Measurements from ENCODE around the gene COL23A1. TPM values are rescaled to one million over a fixed set of nuclear protein-coding genes. Genes with fewer than 3 reads are reported as not detected.

Gene COL23A1
- total RNA-seq, 1 experiment from 2014 or later: not detected

DNA sequence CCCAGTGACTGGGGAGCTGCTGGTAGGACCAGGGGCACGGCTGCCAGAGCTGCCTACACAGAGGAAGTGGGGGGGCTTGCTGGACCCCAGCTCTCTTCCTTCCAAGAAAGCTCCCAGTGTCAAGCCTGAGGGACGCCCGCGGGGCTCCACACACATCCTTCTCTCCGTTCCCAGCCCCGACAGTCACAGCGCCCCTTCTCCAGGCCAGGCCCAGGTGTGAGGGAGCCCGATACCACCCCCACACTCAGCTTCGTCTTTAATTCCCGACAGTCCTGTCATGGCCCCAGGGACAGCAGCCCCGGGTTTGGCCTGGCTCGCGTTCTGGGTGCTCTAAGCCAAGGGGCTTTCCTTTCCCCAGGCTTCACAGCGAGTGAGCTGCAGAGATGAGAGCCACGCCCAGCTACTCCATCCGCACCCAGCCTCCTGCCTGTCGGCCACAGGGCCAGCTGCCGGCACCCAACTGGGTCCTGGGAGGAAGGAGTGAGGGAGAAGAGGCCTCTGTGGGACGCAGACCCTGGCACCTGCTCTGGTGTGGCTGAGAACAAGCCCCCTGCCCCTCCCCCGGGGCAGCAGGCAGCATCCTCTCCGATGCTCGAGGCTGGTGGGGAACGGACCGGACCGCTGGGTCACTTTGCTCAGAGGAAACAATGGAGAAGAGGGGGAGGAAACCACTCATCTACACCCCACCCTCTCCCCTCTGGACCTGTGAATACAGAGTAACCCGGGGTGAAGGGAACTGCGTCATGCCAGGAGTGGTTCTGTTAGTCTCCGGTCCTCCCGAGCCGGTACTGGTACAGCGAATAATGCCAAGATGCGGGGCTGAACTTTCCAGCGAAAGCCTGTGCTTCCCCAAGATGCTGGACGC lies 303.7 kb downstream of the COL23A1 start:
- DNase-seq (ENCODE audit: low spot score): no peak
- no peaks in the 10 kb centered on the region for H3K9me3 ChIP-seq (ENCODE audit: low read depth, low read length, poor library complexity, severe bottlenecking)
- BruUV-seq (replicated peaks): no TSS peak
- H3K4me1 ChIP-seq (ENCODE audit: insufficient read depth, low read length, poor library complexity, severe bottlenecking): no peaks in the 10 kb centered on the region
- H3K27ac ChIP-seq (ENCODE audit: low read depth, low read length, poor library complexity, severe bottlenecking): no peak overlapping the region
- ChIA-PET POLR2A (ENCODE audit: low non-redundant PET) (no interaction called here), CTCF (interaction anchor here (1.0 kb wide), 1 partner anchor 51 kb away, joined by 5 read pairs; no protein-coding TSS in a partner anchor)
- TF ChIP-seq EZH2 (IDR thresholded peaks at IDR 0.05; ENCODE audit: borderline replicate concordance, low read depth, low read length, poor library complexity, severe bottlenecking): no peak
- TF ChIP-seq, protein P1, sequence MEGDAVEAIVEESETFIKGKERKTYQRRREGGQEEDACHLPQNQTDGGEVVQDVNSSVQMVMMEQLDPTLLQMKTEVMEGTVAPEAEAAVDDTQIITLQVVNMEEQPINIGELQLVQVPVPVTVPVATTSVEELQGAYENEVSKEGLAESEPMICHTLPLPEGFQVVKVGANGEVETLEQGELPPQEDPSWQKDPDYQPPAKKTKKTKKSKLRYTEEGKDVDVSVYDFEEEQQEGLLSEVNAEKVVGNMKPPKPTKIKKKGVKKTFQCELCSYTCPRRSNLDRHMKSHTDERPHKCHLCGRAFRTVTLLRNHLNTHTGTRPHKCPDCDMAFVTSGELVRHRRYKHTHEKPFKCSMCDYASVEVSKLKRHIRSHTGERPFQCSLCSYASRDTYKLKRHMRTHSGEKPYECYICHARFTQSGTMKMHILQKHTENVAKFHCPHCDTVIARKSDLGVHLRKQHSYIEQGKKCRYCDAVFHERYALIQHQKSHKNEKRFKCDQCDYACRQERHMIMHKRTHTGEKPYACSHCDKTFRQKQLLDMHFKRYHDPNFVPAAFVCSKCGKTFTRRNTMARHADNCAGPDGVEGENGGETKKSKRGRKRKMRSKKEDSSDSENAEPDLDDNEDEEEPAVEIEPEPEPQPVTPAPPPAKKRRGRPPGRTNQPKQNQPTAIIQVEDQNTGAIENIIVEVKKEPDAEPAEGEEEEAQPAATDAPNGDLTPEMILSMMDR (conservative IDR thresholded peaks at IDR 0.05; ENCODE audit: low read depth, low read length): no peak
- H3K36me3 ChIP-seq (ENCODE audit: insufficient read depth, low read length, poor library complexity, severe bottlenecking): no peaks in the 10 kb centered on the region
- H3K4me3 ChIP-seq (ENCODE audit: low read depth, low read length, poor library complexity, severe bottlenecking): no peak overlapping the region
- intact Hi-C loops (cut with micrococcal nuclease; ENCODE audit: unreplicated experiment): no loop called here
- H3K27me3 ChIP-seq (replicated peaks; ENCODE audit: insufficient read depth, low read depth, low read length, poor library complexity): no peaks in the 10 kb centered on the region

DNA sequence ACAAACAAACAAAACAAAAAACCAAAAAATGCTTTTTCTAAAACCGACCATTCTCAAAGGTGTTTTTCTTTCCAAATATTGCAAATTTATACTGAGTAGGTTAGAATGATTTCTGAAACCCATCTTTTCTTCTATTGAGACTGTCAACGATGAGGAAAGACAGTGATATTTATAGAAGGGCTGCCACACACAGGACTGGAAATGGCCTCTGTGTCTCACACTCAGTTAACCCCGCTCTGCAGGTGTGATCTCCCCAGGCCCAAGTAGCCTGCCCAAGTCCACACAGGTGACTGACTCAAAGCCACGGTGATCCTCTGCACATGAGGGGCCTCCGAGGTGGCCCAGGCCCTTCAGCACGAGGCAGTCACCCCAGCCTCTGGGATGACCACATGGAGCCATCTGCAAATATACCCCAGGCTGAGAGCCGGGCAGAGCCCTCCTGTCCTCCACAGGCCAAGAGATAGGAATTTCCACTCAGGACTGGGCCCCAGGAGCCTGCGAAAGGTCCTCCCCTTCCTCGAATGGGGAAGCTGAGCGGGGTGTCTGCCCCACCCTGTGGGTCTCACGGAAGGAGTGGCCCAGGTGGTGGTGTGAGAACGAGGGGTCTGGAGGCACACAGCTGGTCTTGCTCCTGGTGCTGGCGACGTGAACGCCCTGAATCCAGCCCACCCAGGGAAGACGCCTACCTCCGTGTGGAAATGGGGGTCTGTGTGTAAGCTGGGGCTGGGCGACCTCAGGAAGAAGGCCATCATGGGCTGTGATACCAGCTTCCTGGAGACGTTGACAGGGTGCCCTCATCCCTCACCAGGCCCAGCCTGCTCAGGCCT lies 304.6 kb downstream of the COL23A1 start:
- no peak for TF ChIP-seq EZH2 (IDR thresholded peaks at IDR 0.05; ENCODE audit: borderline replicate concordance, low read depth, low read length, poor library complexity, severe bottlenecking)
- TF ChIP-seq, protein P1 (conservative IDR thresholded peaks at IDR 0.05; ENCODE audit: low read depth, low read length): no peak
- DNase-seq (ENCODE audit: low spot score): no peak
- no peak overlapping the region for H3K27ac ChIP-seq (ENCODE audit: low read depth, low read length, poor library complexity, severe bottlenecking)
- ChIA-PET POLR2A (ENCODE audit: low non-redundant PET) (no interaction called here), CTCF (interaction anchor here (1.0 kb wide), 1 partner anchor 51 kb away, joined by 5 read pairs; no protein-coding TSS in a partner anchor)
- no peaks in the 10 kb centered on the region for H3K9me3 ChIP-seq (ENCODE audit: low read depth, low read length, poor library complexity, severe bottlenecking)
- H3K4me3 ChIP-seq (ENCODE audit: low read depth, low read length, poor library complexity, severe bottlenecking): no peak overlapping the region
- H3K36me3 ChIP-seq (ENCODE audit: insufficient read depth, low read length, poor library complexity, severe bottlenecking): no peaks in the 10 kb centered on the region
- no TSS peak for BruUV-seq (replicated peaks)
- no peaks in the 10 kb centered on the region for H3K4me1 ChIP-seq (ENCODE audit: insufficient read depth, low read length, poor library complexity, severe bottlenecking)
- no peaks in the 10 kb centered on the region for H3K27me3 ChIP-seq (replicated peaks; ENCODE audit: insufficient read depth, low read depth, low read length, poor library complexity)
- intact Hi-C loops (cut with micrococcal nuclease; ENCODE audit: unreplicated experiment): loop anchor here (2.0 kb wide), 1 partner anchor 265 kb away; no protein-coding TSS in a partner anchor

DNA sequence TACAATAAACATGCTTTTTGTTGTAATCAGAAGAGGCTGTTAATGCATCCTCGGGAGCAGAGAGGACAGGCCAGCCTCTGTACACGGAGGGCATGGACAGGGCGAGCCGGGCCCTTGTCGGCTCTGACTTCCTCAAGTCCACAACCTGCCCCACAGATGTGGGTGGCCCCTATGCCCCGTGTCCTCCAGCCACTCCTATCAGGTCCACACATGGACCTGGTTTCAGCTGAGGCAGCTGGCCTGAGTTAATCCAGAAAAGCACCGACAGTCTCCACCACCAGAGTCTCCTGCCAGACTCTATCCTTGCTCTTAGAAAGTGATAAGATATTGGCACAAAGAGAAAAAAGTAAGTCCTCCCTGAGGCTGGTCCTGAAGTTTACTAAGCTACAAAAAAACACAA lies 305.2 kb downstream of the COL23A1 start:
- H3K4me3 ChIP-seq (ENCODE audit: low read depth, low read length, poor library complexity, severe bottlenecking): no peak overlapping the region
- intact Hi-C loops (cut with micrococcal nuclease; ENCODE audit: unreplicated experiment): loop anchor here (2.0 kb wide), 1 partner anchor 266 kb away; no protein-coding TSS in a partner anchor
- ChIA-PET POLR2A (ENCODE audit: low non-redundant PET) (no interaction called here), CTCF (no interaction called here)
- H3K27me3 ChIP-seq (replicated peaks; ENCODE audit: insufficient read depth, low read depth, low read length, poor library complexity): no peaks in the 10 kb centered on the region
- no peak for DNase-seq (ENCODE audit: low spot score)
- H3K4me1 ChIP-seq (ENCODE audit: insufficient read depth, low read length, poor library complexity, severe bottlenecking): no peaks in the 10 kb centered on the region
- TF ChIP-seq, protein P1 (conservative IDR thresholded peaks at IDR 0.05; ENCODE audit: low read depth, low read length): no peak
- TF ChIP-seq EZH2 (IDR thresholded peaks at IDR 0.05; ENCODE audit: borderline replicate concordance, low read depth, low read length, poor library complexity, severe bottlenecking): no peak
- H3K27ac ChIP-seq (ENCODE audit: low read depth, low read length, poor library complexity, severe bottlenecking): no peak overlapping the region
- no TSS peak for BruUV-seq (replicated peaks)
- H3K9me3 ChIP-seq (ENCODE audit: low read depth, low read length, poor library complexity, severe bottlenecking): no peaks in the 10 kb centered on the region
- no peaks in the 10 kb centered on the region for H3K36me3 ChIP-seq (ENCODE audit: insufficient read depth, low read length, poor library complexity, severe bottlenecking)
